ENCODE results near the gene RHOBTB3.

GRCh38 chr5:95817430-95817829, 86.3 kb downstream of the RHOBTB3 start:
- TF ChIP-seq, protein P1, sequence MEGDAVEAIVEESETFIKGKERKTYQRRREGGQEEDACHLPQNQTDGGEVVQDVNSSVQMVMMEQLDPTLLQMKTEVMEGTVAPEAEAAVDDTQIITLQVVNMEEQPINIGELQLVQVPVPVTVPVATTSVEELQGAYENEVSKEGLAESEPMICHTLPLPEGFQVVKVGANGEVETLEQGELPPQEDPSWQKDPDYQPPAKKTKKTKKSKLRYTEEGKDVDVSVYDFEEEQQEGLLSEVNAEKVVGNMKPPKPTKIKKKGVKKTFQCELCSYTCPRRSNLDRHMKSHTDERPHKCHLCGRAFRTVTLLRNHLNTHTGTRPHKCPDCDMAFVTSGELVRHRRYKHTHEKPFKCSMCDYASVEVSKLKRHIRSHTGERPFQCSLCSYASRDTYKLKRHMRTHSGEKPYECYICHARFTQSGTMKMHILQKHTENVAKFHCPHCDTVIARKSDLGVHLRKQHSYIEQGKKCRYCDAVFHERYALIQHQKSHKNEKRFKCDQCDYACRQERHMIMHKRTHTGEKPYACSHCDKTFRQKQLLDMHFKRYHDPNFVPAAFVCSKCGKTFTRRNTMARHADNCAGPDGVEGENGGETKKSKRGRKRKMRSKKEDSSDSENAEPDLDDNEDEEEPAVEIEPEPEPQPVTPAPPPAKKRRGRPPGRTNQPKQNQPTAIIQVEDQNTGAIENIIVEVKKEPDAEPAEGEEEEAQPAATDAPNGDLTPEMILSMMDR (IDR thresholded peaks at IDR 0.05): no peak
- TF ChIP-seq POLR2A (IDR thresholded peaks at IDR 0.05): no peak
- TF ChIP-seq POLR2AphosphoS5 (IDR thresholded peaks at IDR 0.05): no peak
- TF ChIP-seq EP300 (IDR thresholded peaks at IDR 0.05): no peak
